ENCODE results near the gene PAGR1. TPM values are rescaled to one million over a fixed set of nuclear protein-coding genes. Genes with fewer than 3 reads are reported as not detected.
A peak's percentile ranks its signal among the peaks of the same experiment; 100 is the strongest.

The PAGR1 gene
- total RNA-seq, 1 experiment from 2014 or later: 60.1 TPM

DNA sequence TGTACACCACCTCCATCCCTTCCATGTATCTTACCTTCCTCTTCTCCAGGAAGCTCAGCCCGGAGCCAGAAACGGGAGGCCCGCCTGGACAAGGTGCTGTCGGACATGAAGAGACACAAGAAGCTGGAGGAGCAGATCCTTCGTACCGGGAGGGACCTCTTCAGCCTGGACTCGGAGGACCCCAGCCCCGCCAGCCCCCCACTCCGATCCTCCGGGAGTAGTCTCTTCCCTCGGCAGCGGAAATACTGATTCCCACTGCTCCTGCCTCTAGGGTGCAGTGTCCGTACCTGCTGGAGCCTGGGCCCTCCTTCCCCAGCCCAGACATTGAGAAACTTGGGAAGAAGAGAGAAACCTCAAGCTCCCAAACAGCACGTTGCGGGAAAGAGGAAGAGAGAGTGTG is 3.6 kb downstream of the PAGR1 start:
- Mint-ChIP-seq H3K27ac (peak overlapping the region; percentile 38), H3K27me3 (ENCODE audit: low read depth) (no peaks in the 10 kb centered on the region; the same call in 1 of the 2 replicates), H3K4me1 (peaks cover 45% of the 10 kb centered on the region), H3K9me3 (no peaks in the 10 kb centered on the region), H3K36me3 (peaks cover 30% of the 10 kb centered on the region), H3K4me3 (peak overlapping the region; percentile 47)
- TF ChIP-seq TCF7 (CRISPR knock-in tag; IDR thresholded peaks at IDR 0.05; ENCODE audit: low read depth) (no peak), NR3C1 (CRISPR knock-in tag; conservative IDR thresholded peaks at IDR 0.05; ENCODE audit: low read depth) (no peak), ZNF281 (CRISPR knock-in tag; IDR thresholded peaks at IDR 0.05) (no peak)
- TF ChIP-seq, protein P1, sequence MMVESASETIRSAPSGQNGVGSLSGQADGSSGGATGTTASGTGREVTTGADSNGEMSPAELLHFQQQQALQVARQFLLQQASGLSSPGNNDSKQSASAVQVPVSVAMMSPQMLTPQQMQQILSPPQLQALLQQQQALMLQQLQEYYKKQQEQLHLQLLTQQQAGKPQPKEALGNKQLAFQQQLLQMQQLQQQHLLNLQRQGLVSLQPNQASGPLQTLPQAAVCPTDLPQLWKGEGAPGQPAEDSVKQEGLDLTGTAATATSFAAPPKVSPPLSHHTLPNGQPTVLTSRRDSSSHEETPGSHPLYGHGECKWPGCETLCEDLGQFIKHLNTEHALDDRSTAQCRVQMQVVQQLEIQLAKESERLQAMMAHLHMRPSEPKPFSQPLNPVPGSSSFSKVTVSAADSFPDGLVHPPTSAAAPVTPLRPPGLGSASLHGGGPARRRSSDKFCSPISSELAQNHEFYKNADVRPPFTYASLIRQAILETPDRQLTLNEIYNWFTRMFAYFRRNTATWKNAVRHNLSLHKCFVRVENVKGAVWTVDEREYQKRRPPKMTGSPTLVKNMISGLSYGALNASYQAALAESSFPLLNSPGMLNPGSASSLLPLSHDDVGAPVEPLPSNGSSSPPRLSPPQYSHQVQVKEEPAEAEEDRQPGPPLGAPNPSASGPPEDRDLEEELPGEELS (CRISPR knock-in tag; IDR thresholded peaks at IDR 0.05): no peak
- TF ChIP-seq, protein P2, sequence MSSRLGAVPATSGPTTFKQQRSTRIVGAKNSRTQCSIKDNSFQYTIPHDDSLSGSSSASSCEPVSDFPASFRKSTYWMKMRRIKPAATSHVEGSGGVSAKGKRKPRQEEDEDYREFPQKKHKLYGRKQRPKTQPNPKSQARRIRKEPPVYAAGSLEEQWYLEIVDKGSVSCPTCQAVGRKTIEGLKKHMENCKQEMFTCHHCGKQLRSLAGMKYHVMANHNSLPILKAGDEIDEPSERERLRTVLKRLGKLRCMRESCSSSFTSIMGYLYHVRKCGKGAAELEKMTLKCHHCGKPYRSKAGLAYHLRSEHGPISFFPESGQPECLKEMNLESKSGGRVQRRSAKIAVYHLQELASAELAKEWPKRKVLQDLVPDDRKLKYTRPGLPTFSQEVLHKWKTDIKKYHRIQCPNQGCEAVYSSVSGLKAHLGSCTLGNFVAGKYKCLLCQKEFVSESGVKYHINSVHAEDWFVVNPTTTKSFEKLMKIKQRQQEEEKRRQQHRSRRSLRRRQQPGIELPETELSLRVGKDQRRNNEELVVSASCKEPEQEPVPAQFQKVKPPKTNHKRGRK (CRISPR knock-in tag; IDR thresholded peaks at IDR 0.05; ENCODE audit: borderline replicate concordance): no peak
- ChIA-PET POLR2A (interaction anchor here (1.0 kb wide), 1 partner anchor 9 kb away, joined by 4 read pairs; no protein-coding TSS in a partner anchor), CTCF (interaction anchor here (0.6 to 6.0 kb wide), 10 partner anchors 10 to 682 kb away, joined by 3 to 50 read pairs (median 4); partner anchors contain the start of gene TLCD3B)
- ATAC-seq: no peak
- DNase-seq (ENCODE audit: low spot score): no peak

DNA sequence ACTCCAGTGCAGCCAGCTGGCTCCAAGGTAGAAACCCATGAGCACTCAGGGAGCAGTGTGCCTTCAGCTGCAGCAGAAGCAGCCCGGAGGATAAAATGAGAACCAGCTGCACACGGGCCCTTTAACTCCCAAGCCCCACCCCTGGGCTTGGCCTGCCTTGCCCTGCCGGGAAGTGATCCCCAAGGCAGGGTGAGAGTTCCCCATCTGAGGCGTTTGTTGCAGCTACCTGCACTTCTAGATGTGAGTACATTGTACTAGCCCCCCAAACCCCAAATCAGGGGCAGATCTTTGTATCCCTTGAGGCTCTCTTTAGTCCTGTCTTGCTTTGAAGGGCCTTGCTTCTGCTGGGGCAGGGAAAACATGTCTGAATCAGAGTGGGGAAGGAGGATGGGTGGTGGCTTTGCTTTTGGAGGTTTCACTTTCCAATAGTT is 4.3 kb downstream of the PAGR1 start, which contains the start of gene MVP:
Gene MVP (plus strand): TSS at position 192 of the 431 bp plus-strand sequence. CDS start 10,088 bp downstream, outside the sequence.
- peak within 1 kb of the TSS; percentile 47 for H3K4me3 Mint-ChIP-seq
- ATAC-seq: no peak
- POLR2A ChIA-PET: interaction anchor here (1.0 kb wide), 1 partner anchor 8 kb away, joined by 4 read pairs; no protein-coding TSS in a partner anchor

More for the DNA sequence above, 4.3 kb downstream of the PAGR1 start, which contains the start of gene MVP:
- peaks cover 30% of the 10 kb centered on the region for H3K36me3 Mint-ChIP-seq
- no peaks in the 10 kb centered on the region for H3K9me3 Mint-ChIP-seq
- CTCF ChIA-PET: interaction anchor here (0.6 to 6.0 kb wide), 11 partner anchors 10 to 681 kb away, joined by 3 to 50 read pairs (median 5); partner anchors contain the start of gene TLCD3B
- H3K27ac Mint-ChIP-seq: peak within 1 kb of the TSS; percentile 45
- DNase-seq (ENCODE audit: low spot score): no peak
- H3K27me3 Mint-ChIP-seq (ENCODE audit: low read depth): no peaks in the 10 kb centered on the region; the same call in 1 of the 2 replicates
- H3K4me1 Mint-ChIP-seq: peaks cover 43% of the 10 kb centered on the region
- TF ChIP-seq ZNF281 (CRISPR knock-in tag; IDR thresholded peaks at IDR 0.05) (no peak), GABPB1 (CRISPR knock-in tag; IDR thresholded peaks at IDR 0.05) (0 out of 2 replicates have a peak, but pooled peaks have one; percentile 25)
